ENCODE measurements around the gene ORM2. TPM values are rescaled to one million over a fixed set of nuclear protein-coding genes. Genes with fewer than 3 reads are reported as not detected.
"Not testable (repeated sequence)": the region's sequence is repeated elsewhere in the genome, so short reads cannot be mapped to it uniquely, and the experiment has no call there.

The ORM2 gene
- polyA plus RNA-seq, 1 of the 3 experiments (the other 2 are of a cell fraction) = not detected

DNA sequence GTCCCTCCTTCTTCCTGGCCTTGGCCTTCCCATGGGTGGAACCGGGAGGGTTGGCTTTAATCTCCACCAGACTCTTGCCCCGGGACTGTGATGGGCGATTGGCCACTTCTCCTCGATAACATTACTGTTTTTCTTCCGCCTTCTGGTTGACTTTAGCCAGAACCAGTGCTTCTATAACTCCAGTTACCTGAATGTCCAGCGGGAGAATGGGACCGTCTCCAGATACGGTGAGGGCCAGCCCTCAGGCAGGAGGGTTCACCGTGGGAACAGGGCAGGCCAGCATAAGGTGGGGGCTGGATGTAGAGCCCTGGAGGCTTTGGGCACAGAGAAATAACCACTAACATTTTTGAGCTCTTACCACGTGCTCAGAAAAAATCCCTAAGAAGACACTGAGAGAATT, 967 bp downstream of the ORM2 start:
- 69% methylated on average over 10 of the region's 10 CpGs for WGBS (ENCODE audit: low lambda C conversion rate)
- no peak for TF ChIP-seq POLR2AphosphoS5 (IDR thresholded peaks at IDR 0.05; ENCODE audit: low read depth, low read length)
- no peak for TF ChIP-seq EP300 (IDR thresholded peaks at IDR 0.05; ENCODE audit: borderline replicate concordance in 1 of 2, low read depth in 1 of 2, low read length in 1 of 2)
- no peak for TF ChIP-seq RFX5 (IDR thresholded peaks at IDR 0.05; ENCODE audit: low read length)
- TF ChIP-seq, protein P1, sequence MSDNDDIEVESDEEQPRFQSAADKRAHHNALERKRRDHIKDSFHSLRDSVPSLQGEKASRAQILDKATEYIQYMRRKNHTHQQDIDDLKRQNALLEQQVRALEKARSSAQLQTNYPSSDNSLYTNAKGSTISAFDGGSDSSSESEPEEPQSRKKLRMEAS (IDR thresholded peaks at IDR 0.05; ENCODE audit: low read depth) = no peak
- TF ChIP-seq, protein P2, sequence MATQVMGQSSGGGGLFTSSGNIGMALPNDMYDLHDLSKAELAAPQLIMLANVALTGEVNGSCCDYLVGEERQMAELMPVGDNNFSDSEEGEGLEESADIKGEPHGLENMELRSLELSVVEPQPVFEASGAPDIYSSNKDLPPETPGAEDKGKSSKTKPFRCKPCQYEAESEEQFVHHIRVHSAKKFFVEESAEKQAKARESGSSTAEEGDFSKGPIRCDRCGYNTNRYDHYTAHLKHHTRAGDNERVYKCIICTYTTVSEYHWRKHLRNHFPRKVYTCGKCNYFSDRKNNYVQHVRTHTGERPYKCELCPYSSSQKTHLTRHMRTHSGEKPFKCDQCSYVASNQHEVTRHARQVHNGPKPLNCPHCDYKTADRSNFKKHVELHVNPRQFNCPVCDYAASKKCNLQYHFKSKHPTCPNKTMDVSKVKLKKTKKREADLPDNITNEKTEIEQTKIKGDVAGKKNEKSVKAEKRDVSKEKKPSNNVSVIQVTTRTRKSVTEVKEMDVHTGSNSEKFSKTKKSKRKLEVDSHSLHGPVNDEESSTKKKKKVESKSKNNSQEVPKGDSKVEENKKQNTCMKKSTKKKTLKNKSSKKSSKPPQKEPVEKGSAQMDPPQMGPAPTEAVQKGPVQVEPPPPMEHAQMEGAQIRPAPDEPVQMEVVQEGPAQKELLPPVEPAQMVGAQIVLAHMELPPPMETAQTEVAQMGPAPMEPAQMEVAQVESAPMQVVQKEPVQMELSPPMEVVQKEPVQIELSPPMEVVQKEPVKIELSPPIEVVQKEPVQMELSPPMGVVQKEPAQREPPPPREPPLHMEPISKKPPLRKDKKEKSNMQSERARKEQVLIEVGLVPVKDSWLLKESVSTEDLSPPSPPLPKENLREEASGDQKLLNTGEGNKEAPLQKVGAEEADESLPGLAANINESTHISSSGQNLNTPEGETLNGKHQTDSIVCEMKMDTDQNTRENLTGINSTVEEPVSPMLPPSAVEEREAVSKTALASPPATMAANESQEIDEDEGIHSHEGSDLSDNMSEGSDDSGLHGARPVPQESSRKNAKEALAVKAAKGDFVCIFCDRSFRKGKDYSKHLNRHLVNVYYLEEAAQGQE (IDR thresholded peaks at IDR 0.05; ENCODE audit: low read depth, low read length) = no peak
- TF ChIP-seq, protein P3, sequence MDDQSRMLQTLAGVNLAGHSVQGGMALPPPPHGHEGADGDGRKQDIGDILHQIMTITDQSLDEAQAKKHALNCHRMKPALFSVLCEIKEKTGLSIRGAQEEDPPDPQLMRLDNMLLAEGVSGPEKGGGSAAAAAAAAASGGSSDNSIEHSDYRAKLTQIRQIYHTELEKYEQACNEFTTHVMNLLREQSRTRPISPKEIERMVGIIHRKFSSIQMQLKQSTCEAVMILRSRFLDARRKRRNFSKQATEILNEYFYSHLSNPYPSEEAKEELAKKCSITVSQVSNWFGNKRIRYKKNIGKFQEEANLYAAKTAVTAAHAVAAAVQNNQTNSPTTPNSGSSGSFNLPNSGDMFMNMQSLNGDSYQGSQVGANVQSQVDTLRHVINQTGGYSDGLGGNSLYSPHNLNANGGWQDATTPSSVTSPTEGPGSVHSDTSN (IDR thresholded peaks at IDR 0.05) = no peak
- TF ChIP-seq, protein P4, sequence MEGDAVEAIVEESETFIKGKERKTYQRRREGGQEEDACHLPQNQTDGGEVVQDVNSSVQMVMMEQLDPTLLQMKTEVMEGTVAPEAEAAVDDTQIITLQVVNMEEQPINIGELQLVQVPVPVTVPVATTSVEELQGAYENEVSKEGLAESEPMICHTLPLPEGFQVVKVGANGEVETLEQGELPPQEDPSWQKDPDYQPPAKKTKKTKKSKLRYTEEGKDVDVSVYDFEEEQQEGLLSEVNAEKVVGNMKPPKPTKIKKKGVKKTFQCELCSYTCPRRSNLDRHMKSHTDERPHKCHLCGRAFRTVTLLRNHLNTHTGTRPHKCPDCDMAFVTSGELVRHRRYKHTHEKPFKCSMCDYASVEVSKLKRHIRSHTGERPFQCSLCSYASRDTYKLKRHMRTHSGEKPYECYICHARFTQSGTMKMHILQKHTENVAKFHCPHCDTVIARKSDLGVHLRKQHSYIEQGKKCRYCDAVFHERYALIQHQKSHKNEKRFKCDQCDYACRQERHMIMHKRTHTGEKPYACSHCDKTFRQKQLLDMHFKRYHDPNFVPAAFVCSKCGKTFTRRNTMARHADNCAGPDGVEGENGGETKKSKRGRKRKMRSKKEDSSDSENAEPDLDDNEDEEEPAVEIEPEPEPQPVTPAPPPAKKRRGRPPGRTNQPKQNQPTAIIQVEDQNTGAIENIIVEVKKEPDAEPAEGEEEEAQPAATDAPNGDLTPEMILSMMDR (IDR thresholded peaks at IDR 0.05) = no peak
- TF ChIP-seq MXI1 (IDR thresholded peaks at IDR 0.05; ENCODE audit: low read depth, low read length) = no peak
- TF ChIP-seq MEF2A (IDR thresholded peaks at IDR 0.05; ENCODE audit: borderline replicate concordance, low read depth) = no peak
- no peak for TF ChIP-seq GABPA (IDR thresholded peaks at IDR 0.05; ENCODE audit: low read depth)
- no peak for TF ChIP-seq TCF12 (IDR thresholded peaks at IDR 0.05)
- no peak for TF ChIP-seq EZH2phosphoT487 (IDR thresholded peaks at IDR 0.05; ENCODE audit: borderline replicate concordance, low read depth)
- no peak for TF ChIP-seq SMC3 (IDR thresholded peaks at IDR 0.05; ENCODE audit: low read depth, low read length)
- TF ChIP-seq FOSL2 (IDR thresholded peaks at IDR 0.05; ENCODE audit: borderline replicate concordance, low read depth) = no peak
- TF ChIP-seq RXRA (IDR thresholded peaks at IDR 0.05; ENCODE audit: borderline replicate concordance, low read depth) = no peak

DNA sequence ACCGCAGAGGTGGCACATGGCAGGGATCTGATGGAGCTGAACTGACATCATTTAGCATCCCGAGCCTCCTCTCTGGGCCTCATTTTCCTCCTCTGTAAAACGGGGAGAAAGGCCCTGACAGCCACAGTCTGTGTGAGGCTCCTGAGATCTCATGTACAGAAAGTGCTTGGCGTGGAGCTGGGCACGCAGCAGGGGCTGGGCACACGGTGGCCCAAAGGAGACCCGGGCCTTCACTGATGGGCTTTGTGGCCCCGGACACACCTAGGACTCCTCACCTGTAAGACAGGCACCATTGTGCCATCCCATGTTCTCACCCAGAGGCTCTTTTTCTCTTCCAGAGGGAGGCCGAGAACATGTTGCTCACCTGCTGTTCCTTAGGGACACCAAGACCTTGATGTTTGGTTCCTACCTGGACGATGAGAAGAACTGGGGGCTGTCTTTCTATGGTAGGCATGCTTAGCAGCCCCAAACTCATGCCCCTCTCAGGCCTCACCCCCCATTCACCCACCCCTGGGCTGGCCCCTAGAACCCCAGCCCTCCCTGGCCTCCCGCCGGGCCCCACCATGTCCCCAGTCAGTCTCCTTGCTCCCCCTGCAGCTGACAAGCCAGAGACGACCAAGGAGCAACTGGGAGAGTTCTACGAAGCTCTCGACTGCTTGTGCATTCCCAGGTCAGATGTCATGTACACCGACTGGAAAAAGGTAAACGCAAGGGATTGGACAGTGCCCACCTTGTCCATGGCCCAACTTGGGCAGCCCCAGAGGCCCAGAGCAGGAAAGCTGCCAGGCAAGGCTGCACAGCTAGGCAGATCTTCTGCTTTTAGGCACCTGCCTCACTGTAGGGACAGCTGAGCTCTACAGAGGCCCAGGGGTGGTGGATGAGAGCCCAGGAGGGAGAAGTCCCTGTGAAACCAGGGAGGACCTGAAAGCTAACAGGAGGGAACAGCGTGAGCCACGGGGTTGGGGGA, 1.8 kb downstream of the ORM2 start:
- H3K9ac ChIP-seq; H3K27me3 ChIP-seq (ENCODE audit: insufficient read depth); H3K79me2 ChIP-seq (ENCODE audit: insufficient read depth); H2AFZ ChIP-seq (ENCODE audit: low read depth); H4K20me1 ChIP-seq (ENCODE audit: insufficient read depth); H3K4me3 ChIP-seq (ENCODE audit: low read depth in 2 of 2, low read length in 1 of 2); DNase-seq; H3K9me2 ChIP-seq; H3F3A ChIP-seq (replicated peaks; ENCODE audit: insufficient read depth); H3K27ac ChIP-seq (ENCODE audit: low read depth in 2 of 2, low read length in 1 of 2); H3K9me3 ChIP-seq; H3K4me1 ChIP-seq (ENCODE audit: control insufficient read depth in 1 of 2, insufficient read depth in 2 of 2, low read depth in 1 of 2, low read length in 1 of 2); POLR2A ChIA-PET; H3K4me2 ChIP-seq; H3K36me3 ChIP-seq (replicated peaks in 1 of 2; ENCODE audit: control insufficient read depth in 1 of 2, insufficient read depth in 2 of 2, low read length in 1 of 2): not testable (repeated sequence)
- WGBS (ENCODE audit: low lambda C conversion rate) = 82% methylated on average over 10 of the region's 19 CpGs
- CTCF ChIA-PET = interaction anchor here (0.8 kb wide), 1 partner anchor 224 kb away, joined by 3 read pairs; no protein-coding TSS in a partner anchor

More for the DNA sequence above, 967 bp downstream of the ORM2 start:
- ChIA-PET POLR2A (no interaction called here), CTCF (no interaction called here)
- H2AFZ ChIP-seq (ENCODE audit: low read depth) = no peak overlapping the region
- no peak overlapping the region for H3K27ac ChIP-seq (ENCODE audit: low read depth in 2 of 2, low read length in 1 of 2)
- no peaks in the 10 kb centered on the region for H3K27me3 ChIP-seq (ENCODE audit: insufficient read depth)
- no peaks in the 10 kb centered on the region for H3K9me3 ChIP-seq
- H3K9ac ChIP-seq = no peak overlapping the region
- no peaks in the 10 kb centered on the region for H3K9me2 ChIP-seq
- no peaks in the 10 kb centered on the region for H3K4me1 ChIP-seq (ENCODE audit: control insufficient read depth in 1 of 2, insufficient read depth in 2 of 2, low read depth in 1 of 2, low read length in 1 of 2)
- no peak overlapping the region for H3K4me3 ChIP-seq (ENCODE audit: low read depth in 2 of 2, low read length in 1 of 2)
- no peak overlapping the region for H3K4me2 ChIP-seq
- no peak for DNase-seq
- H3K79me2 ChIP-seq (ENCODE audit: insufficient read depth) = no peaks in the 10 kb centered on the region
- no peaks in the 10 kb centered on the region for H3F3A ChIP-seq (replicated peaks; ENCODE audit: insufficient read depth)
- no peaks in the 10 kb centered on the region for H4K20me1 ChIP-seq (ENCODE audit: insufficient read depth)
- no peaks in the 10 kb centered on the region for H3K36me3 ChIP-seq (replicated peaks in 1 of 2; ENCODE audit: control insufficient read depth in 1 of 2, insufficient read depth in 2 of 2, low read length in 1 of 2)

Measured in SK-N-SH (cell line).